KMS-11 (cell line): ENCODE results near the gene TMEM184B.

Experiments
- H2AFZ ChIP-seq: fragments of 200-600 bp; sonication (generic); 2 replicates; pipeline ENCODE4 v1.6.1; 2016; ENCODE audit warnings: antibody characterized with exemption, mixed run types, low read depth
- H3K27ac ChIP-seq: fragments of 200-600 bp; sonication (generic); 2 replicates; pipeline ENCODE4 v1.6.1; 2016; ENCODE audit warnings: mild to moderate bottlenecking, mixed run types
- H3K27me3 ChIP-seq: fragments of 200-600 bp; sonication (generic); 2 replicates; pipeline ENCODE4 v1.6.1; 2017; ENCODE audit warnings: mild to moderate bottlenecking, low read depth, mixed run types, moderate library complexity; ENCODE audit not compliant: insufficient read depth
- H3K36me3 ChIP-seq: fragments of 200-600 bp; sonication (generic); 2 replicates; pipeline ENCODE4 v1.6.1; 2017; ENCODE audit warnings: mild to moderate bottlenecking, mixed run types; ENCODE audit not compliant: insufficient read depth
- H3K4me1 ChIP-seq: fragments of 200-600 bp; sonication (generic); 2 replicates; pipeline ENCODE4 v1.6.1; 2016; ENCODE audit warnings: mild to moderate bottlenecking, low read depth, mixed run types; ENCODE audit not compliant: poor library complexity, severe bottlenecking
- H3K4me2 ChIP-seq: fragments of 200-600 bp; sonication (generic); 2 replicates; pipeline ENCODE4 v1.7.0; 2016; ENCODE audit warnings: mild to moderate bottlenecking, mixed run types
- H3K4me3 ChIP-seq: fragments of 200-600 bp; sonication (generic); IDR thresholded peaks from 2 replicates; pipeline ENCODE4 v1.6.1; 2017; ENCODE audit warnings: low read depth, low read length, mixed read lengths; ENCODE audit not compliant: insufficient read depth
- H3K79me2 ChIP-seq: fragments of 200-600 bp; sonication (generic); 2 replicates; pipeline ENCODE4 v1.6.1; 2016; ENCODE audit warnings: low read depth, mixed run types; ENCODE audit not compliant: insufficient read depth
- H3K9ac ChIP-seq: fragments of 200-600 bp; sonication (generic); 2 replicates; pipeline ENCODE4 v1.6.1; 2016; ENCODE audit warnings: mild to moderate bottlenecking, mixed run types
- H4K20me1 ChIP-seq: fragments of 200-600 bp; sonication (generic); 2 replicates; pipeline ENCODE4 v1.6.1; 2016; ENCODE audit warnings: mild to moderate bottlenecking, mixed run types; ENCODE audit not compliant: insufficient read depth
- TF ChIP-seq, protein P1 (sequence below): fragments of 200-600 bp; sonication (generic); conservative IDR thresholded peaks from 2 replicates; pipeline ENCODE4 v1.6.1; 2017; ENCODE audit warnings: low read depth, mild to moderate bottlenecking, antibody characterized with exemption, low read length, moderate library complexity, mixed read lengths

Gene TMEM184B

DNA sequence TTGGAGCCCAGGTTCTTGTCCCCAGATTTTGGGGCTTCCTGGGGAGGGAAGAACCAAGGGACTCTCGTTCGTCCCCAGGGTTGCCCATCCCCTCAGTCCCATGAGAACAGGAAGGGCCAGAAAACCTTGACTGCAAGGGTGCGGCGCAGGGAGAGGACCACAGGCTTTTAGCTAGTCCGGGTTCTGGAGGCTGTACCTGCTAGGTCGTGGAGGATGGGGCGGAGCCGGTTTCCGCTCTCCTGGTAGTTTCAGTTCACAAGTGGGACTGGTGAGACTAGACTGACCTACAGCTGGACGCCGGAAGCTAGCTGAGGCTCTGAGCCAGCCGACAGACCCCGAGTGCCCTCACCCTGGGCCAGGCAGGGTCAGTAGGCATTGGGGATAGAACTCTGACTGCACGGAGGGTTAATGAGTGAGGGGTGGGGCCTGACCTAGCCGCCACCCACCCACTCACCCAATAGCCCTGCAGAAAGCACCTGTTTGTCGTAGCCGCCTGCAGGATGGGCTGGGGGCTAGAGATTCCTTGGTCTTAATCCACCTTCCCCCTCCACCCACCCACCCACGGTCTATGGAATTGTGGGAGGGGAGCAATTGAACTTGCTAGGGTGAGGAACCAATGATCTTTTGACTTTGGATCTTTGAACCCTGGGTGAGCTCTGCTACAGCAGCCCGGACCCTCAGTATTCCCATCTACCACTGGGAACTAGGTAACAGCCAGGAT, 69.6 kb downstream of the TMEM184B start:
- Histone ChIP-seq H3K27me3 (no peaks in the 10 kb centered on the region), H3K4me3 (no peak overlapping the region), H3K27ac (no peak overlapping the region), H3K36me3 (no peaks in the 10 kb centered on the region), H3K79me2 (no peaks in the 10 kb centered on the region; the same call in 1 of the 2 replicates), H4K20me1 (no peaks in the 10 kb centered on the region), H3K4me2 (peak overlapping the region; percentile 98), H3K9ac (peak overlapping the region; percentile 81; the same call in 1 of the 2 replicates), H2AFZ (peak overlapping the region; percentile 64), H3K4me1 (peaks cover 43% of the 10 kb centered on the region)
- TF ChIP-seq, protein P1, sequence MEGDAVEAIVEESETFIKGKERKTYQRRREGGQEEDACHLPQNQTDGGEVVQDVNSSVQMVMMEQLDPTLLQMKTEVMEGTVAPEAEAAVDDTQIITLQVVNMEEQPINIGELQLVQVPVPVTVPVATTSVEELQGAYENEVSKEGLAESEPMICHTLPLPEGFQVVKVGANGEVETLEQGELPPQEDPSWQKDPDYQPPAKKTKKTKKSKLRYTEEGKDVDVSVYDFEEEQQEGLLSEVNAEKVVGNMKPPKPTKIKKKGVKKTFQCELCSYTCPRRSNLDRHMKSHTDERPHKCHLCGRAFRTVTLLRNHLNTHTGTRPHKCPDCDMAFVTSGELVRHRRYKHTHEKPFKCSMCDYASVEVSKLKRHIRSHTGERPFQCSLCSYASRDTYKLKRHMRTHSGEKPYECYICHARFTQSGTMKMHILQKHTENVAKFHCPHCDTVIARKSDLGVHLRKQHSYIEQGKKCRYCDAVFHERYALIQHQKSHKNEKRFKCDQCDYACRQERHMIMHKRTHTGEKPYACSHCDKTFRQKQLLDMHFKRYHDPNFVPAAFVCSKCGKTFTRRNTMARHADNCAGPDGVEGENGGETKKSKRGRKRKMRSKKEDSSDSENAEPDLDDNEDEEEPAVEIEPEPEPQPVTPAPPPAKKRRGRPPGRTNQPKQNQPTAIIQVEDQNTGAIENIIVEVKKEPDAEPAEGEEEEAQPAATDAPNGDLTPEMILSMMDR: no peak

DNA sequence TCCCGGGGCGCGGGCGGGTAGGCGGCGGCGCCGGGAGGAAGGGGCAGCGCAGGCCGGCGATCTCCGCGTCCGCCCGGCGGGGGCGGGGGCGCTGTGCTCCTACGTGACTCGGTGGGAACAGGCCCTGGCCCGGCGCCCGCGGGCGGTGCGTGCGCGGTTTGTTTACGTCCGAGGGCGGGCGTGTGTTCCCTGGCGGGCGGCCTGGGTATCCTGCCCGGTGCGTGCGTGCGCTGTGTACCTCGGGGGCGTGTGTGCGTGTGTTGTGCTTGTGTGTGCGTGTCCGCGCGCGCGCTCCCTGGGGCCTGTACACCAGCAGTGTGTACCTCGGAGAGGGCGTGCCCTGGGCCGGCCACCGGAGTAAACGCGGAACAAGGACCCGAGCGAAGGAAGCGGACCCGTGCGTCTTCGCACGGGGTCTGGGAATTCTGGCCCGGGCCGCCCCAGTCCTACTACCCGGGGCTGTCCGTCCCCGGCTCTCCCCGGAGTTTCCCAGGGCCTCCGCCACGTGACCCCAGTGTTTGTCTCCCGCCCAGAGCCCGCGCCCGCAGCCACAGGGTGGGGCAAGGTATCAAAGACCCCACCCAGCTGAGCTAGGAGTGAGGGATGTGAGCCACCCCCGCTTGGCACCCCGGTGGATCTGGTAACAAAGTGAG, 70.2 kb downstream of the TMEM184B start:
- peak overlapping the region; percentile 81 for H3K9ac ChIP-seq
- H3K27ac ChIP-seq: peak overlapping the region; percentile 52
- peak overlapping the region; percentile 98 for H3K4me2 ChIP-seq
- H3K27me3 ChIP-seq: no peaks in the 10 kb centered on the region
- H4K20me1 ChIP-seq: no peaks in the 10 kb centered on the region
- H3K4me3 ChIP-seq: no peak overlapping the region
- H3K79me2 ChIP-seq: no peaks in the 10 kb centered on the region
- no peaks in the 10 kb centered on the region for H3K36me3 ChIP-seq
- TF ChIP-seq, protein P1: no peak
- H3K4me1 ChIP-seq: peaks cover 43% of the 10 kb centered on the region
- H2AFZ ChIP-seq: peak overlapping the region; percentile 64

DNA sequence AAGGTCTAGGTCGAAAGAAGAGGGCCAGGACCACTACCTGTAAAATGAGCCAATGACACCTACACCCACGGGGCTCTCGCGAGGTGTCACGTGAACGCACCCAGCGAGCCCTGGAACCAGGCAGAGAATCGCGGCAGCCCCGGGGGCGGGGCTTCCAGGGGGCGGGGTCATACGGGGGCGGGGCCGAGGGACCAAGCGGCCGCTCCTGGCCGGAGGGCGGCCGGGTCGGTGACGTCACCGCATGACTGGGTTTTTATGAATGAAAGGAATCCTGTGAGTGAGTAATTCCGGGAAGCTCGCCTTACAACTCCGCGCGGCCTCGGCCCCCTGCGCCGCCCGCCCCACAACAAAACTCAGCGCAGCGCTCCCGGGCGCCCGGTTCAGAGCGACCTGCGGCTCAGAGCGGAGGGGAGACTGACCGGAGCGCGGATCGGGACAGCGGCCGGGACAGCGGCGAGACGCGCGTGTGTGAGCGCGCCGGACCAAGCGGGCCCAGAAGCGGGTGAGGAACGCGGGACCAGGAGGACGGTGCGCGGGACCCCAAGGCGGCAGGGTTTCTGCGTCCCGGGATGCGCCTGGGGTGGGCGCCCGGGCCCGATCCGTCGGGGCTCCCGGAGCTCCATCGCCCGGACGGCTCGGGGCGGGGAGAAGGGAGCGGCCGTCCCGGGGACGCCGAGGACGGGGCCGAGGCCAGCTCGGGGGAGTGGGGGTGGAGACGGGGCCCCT, 70.9 kb downstream of the TMEM184B start, which contains the start of gene MAFF:
Gene MAFF, plus strand, starts transcription at position 284 of the 726 bp plus-strand sequence. CDS start 11,860 bp downstream, outside the sequence.
- peak within 1 kb of the TSS; percentile 93 for H2AFZ ChIP-seq
- peaks cover 43% of the 10 kb centered on the region for H3K4me1 ChIP-seq
- peak within 1 kb of the TSS; percentile 98 for H3K4me2 ChIP-seq
- H4K20me1 ChIP-seq: no peaks in the 10 kb centered on the region
- H3K27me3 ChIP-seq: no peaks in the 10 kb centered on the region
- peak within 1 kb of the TSS; percentile 81 for H3K9ac ChIP-seq
- no peak within 1 kb of the TSS for H3K4me3 ChIP-seq
- H3K79me2 ChIP-seq: no peaks in the 10 kb centered on the region
- peak within 1 kb of the TSS; percentile 52 for H3K27ac ChIP-seq
- TF ChIP-seq, protein P1: no peak
- no peaks in the 10 kb centered on the region for H3K36me3 ChIP-seq

DNA sequence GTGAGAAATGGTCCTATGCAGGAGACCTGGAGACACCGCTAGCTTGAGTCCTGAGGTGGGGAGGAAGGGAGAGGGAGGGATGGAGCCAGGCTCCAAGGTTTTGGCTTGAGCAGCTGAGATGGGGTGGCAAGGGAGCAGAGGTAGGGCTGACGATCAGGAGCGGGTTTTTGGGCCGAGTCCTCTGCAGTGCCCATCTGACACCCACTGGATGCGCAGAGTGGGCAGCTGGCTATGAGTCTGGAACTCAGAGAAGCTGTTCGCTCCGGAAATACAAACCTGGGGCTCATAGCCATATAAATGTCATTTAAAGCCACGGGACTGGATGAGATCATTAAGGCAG, 71.5 kb downstream of the TMEM184B start:
- Histone ChIP-seq H3K4me1 (peaks cover 43% of the 10 kb centered on the region), H3K27me3 (no peaks in the 10 kb centered on the region), H3K36me3 (no peaks in the 10 kb centered on the region), H3K9ac (no peak overlapping the region), H3K79me2 (no peaks in the 10 kb centered on the region), H2AFZ (peak overlapping the region; percentile 93), H3K4me3 (no peak overlapping the region), H4K20me1 (no peaks in the 10 kb centered on the region), H3K27ac (no peak overlapping the region), H3K4me2 (peak overlapping the region; percentile 98)
- TF ChIP-seq, protein P1: no peak
